ENCODE measurements around the gene SHCBP1L.

Gene SHCBP1L

DNA sequence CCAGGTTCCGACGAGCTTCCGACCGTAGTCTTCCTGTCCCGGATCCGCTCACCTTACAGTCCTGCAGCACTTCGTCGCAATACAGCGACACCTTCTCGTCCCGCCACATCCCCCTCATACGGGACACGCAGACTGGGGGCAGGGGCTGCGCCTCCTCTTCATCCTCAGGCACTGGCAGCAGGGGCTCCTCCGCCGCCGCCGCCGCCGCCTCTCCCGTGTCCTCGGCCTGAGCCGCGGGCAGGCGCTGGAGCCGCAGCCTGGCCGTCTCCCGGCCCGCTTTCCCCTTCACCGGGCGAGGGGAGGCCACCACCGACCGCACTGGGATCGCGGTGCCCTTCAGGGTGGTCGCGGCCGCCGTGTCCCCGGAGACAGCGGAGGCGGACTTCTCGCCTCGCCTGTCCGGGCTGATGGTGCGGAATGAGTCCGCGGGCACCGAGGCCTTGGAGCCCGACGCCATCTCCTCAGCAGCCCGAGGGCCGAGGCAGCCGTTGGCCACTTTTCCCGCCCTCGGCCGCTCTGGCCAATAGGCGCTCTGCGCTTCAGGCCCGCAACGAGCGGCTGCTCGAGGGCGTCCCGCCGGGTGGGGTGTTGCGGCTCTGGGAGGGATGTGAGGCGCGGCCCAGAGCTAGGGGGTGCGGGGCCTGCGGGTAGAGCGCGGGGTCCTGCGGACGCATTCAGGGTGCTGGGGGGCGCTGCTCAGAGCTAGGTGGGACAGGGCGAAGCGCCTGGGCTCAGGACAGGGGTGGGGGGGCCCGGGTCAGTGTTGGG is at the start of gene SHCBP1L:
TSS of gene SHCBP1L (minus strand) at position 490 of the 768 bp plus-strand sequence. CDS start at position 457, 33 bp downstream.
- DNase-seq = no peak

DNA sequence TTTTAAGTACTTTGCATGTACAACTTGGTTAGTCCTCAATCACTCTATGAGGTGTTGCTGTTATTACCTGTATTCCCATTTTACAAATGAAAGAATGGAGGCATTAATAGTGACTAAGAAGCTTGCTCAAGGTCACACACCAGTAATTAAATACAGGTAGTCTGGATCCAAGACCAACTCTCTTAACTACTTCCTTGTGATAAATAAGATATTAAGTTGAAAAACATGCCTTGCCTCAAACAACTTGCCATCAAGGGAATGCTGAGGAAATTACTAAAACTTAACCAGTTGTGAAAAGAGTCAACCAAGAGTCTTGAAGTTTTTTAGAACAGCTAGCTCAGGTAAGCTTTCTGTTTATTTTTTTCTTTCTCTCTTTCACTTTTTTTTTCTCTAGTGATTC is 49.3 kb upstream of the SHCBP1L start:
- DNase-seq = no peak

DNA sequence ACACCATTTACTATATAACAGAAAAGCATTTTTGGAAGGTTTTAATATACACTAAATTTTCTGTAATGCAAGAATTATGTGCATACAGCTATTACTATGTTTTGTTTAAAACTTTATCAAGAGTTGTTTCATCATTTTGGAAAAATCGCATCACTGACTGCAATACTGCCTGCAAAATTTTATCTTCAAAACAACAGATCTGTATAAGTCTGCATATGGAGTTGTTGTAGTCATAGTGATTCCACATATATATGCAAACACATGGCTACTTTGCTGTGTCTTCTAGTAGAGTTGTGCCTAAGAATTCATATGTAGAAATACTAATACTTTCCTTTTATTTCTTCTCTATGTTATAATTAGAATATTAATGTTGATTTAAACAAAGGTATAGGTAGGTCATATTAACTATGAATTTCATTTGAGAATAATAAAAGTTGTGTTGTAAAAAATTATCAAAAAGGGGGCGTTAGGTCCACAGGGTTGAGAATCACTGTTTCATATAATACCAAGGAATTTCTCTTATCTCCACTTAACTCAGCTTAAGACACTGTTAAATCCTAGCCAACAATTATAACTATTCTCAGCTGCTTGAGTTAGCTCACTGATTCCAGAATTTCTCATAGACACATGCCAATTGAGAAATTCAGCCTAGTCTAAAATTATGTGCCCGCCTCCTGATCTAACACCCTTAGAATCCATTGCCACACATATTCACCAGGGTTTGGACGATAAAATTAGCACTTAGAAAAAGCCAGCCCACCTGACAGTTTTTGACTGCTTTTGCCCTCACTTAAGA is 47.4 kb upstream of the SHCBP1L start:
- no peak for DNase-seq

DNA sequence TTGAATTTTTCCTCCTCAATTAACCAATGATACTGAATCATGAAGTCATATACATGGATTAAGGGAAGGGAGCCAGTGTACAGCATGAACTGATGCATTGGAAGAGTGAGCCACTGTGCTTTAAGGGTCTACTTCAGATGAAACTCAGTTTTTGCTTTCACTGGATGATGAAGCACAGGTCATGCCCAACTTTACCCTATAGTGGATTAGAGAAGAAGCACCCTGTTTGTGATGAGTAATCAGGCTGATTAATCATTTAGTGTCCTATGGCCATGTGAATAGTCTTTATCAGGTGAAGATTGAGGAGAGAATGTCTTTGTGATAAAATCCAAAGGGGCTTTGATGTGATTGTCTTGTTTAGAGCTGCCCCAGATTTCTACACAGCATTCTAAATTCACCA is 45.5 kb upstream of the SHCBP1L start:
- DNase-seq = no peak

DNA sequence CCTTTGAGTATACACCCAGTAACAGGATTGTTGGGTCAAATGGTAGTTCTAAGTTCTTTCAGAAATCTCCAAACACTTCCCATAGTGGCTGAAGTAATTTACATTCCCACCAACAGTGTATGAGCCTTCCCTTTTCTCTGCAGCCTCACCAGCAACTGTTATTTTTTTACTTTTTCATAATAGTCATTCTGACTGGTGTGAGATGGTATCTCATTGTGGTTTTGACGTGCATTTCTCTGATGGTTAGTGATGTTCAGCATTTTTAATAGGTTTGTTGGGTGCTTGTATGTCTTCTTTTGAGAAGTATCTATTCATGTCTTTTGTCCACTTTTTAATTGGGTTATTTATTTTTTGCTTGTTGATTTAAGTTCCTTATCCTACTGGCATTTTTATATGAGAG is 43.9 kb upstream of the SHCBP1L start:
- no peak for DNase-seq

DNA sequence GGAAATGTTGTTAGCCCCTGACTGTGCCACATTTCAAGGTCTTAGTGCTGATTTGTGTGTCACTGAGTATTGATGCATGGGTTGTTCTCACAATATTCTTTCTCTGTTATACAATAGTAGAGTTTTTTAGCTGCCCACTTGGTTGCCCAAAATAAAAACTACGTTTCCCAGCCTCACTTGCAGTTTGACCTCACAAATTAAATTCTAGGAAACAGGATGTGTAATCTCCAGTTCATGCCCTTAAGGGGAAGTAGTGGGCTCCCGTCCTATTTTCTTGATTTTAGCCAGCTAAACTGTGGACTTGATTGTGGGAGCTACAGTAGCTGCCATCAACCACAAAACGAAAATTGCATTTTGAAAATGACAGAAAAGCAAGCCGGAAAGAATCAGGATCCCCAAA is 42.9 kb upstream of the SHCBP1L start:
- no peak for DNase-seq

DNA sequence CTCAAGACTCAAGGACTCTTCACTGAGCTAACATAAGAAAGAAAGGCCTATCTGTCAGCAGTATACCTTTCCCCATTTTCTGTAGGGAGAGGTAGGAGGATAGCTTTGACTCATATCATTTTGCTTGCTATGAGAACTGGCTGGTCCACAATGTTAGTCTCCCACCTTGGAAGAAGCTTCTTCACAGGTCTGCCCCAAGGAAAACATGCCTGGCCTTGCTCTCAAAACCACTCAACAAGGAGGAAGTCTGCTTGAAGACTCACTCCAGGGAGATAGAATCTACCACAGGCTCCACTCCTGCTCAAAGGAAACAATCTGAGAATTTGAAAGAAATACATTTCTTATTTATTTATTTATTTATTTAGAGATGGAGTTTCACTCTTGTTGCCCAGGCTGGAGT is 40.8 kb upstream of the SHCBP1L start:
- DNase-seq = no peak

DNA sequence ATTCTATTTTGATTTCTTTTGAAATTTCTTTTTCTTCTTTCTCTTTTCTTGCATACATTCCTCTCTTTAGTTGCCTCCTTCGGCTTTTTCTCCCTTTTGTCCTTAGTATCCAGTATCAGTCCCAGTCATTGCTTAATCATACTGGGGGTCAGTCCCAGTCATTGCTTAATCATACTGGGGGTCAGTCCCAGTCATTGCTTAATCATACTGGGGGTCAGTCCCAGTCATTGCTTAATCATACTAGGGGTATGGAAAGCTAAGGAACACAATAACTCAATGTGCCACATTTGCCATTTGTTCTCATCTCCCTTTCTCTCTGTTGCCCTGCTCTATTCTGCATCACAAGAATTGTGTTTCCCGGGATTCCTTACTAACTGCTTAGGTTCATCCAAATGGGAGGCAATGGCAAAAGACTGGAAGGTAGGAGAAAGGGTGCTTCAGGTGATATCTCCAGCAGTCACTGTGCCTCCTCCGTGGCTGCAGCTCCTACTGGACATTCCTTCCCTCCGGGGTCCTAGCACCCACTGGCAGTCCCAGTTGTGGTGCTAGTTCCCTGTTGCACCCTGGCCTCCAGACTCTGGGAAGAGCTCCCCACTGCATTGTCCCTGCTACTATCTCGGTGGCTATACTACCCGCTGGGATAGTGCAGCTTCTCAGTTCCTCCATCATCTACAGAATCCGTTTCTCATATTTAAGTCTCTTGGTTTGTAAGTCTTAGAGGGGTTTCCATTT is 37.6 kb upstream of the SHCBP1L start:
- no peak for DNase-seq

DNA sequence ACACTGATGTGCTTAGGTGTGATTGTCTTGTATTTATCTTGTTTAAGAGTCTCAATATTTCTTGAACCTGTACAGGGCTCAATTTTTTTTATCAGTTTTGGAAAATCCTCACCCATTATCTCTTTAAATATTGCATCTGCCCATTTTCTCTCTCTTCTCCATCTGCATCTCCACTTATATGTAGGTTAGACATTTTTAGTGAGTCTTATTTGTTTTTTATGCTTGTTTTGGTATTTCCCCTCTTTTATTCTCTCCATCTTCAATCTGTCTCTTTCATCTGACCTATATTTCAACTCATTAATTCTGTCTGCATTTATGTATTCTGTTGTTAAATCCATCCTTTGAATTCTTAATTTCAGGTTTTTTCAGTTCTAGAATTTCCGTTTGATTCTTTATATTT is 32.9 kb upstream of the SHCBP1L start:
- no peak for DNase-seq

DNA sequence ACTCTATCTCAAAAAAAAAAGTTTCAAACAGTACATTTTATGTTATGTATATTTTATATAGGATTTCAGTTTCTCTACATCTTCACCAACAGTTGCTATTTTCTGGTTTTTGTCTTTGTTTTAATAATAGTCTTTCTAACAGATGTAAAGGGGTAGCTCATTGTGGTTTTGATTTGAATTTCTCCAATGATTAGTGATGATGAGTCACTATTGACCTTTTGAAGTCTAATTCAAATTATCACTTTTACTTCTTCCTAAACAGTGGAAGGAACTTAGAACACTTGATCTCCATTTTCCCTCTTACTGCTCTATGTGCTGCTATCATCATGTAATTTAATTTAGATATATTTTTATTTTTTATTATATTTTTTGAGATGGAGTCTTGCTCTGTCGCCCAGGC is 31.7 kb upstream of the SHCBP1L start:
- no peak for DNase-seq

DNA sequence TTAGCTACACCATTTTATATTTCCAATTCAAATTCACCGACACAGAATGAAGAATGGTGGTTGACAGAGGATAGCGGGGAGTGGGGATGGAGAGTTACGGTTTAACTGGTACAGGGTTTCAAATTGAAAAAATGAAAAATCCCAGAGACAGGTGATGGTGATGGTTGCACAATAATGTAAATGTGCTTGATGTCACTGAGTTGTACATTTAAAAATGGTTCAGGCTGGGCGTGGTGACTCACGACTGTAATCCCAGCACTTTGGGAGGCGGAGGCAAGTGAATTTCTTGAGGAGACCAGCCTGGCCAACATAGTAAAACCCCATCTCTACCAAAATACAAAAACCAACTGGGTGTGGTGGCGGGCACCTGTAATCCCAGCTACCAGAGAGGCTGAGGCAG is 31.2 kb upstream of the SHCBP1L start:
- no peak for DNase-seq

DNA sequence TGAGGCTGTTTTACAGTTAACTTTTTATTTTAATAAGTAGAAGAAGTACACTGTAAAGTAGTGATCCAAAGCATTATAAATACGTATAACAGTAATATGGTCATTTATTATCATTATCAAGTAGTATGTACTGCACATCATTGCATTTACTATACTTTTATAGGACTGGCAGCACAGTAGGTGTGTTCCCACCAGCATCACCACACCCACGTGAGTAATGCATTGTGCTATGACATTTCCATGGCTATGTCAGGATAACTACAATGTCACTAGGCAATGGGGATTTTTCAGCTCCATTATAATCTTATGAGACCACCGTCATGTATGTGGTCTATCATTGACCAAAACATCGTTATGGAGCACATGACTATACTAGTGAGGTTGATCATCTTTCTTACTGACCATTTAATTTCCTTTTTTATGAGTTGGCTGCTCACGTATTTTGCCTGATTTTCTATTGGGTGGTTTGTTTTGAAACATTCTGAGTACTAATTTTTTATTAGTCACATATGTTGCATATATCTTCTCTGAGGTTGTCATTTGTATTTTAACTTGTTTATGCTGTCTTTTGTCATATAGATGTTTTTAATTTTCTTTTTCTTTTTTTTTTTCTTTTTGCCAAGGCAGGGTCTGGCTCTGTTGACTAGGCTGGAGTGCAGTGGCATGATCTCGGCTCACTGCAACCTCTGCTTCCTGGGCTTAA is 25.3 kb upstream of the SHCBP1L start:
- no peak for DNase-seq

DNA sequence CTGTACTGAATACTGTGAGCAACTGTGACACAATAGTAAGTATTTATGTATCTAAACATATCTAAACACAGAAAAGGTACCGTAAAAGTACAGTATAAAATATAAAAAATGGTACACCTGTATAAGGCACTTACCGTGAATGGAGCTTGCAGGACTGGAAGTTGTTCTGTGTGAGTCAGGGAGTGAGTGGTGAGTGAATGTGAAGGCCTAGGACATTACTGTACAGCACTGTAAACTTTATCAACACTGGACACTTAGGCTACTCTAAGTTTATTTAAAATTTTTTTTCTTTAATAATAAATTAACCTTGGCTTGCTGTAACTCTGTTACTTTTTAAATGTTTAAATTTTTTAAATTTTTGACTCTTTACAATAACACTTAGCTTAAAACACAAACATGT is 24.5 kb upstream of the SHCBP1L start:
- DNase-seq = no peak

DNA sequence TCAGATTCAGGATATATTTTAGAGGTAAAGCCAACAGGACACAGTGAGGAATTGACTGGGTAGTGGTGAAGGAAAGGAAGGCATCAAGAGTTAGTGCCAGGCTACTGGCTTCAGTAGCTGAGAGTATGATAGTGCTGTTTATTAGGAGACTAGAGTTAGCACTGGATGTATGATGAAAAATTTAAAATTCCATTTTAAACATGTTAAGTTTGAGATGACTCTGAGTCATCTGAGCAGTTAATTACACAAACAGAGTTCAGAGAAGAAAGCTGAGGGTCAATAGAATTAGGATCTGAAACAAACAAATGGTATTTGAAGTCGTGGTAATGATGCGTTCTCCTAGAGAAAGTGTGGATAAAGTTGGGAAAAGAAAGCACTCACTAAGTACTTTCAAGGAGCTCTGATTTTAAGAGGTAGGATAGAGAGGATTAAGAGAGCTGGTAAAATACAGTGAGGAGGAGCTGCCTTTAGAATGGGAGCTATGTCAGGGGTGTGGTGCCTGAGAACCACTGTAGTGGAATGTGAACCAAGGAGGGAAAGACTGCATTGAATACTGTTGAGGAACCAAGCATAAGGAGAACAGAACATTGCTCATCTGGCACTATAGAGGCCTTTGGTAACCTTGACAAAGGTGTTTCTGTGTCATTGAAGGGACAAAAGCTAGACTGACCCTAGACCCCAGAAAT is 21.7 kb upstream of the SHCBP1L start:
- DNase-seq = no peak

DNA sequence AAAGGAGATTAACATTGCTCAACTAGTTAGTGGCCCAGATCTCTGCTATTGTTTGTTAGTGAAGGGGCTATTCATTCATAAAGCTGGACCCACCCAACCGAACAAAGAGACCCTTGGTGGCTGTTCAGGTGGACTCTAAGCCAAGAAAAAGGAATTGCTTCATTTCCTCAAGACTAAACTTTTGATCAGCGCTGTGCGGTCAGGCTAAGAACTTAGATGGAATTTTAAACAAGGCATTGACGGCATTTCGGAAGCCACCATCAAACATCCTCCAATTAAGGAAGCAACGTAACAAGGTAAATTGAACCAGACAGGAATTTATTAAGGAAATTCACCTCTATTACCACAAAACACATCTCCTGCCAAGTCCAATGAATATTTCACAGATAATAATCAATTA is 19.9 kb upstream of the SHCBP1L start:
- DNase-seq = no peak

DNA sequence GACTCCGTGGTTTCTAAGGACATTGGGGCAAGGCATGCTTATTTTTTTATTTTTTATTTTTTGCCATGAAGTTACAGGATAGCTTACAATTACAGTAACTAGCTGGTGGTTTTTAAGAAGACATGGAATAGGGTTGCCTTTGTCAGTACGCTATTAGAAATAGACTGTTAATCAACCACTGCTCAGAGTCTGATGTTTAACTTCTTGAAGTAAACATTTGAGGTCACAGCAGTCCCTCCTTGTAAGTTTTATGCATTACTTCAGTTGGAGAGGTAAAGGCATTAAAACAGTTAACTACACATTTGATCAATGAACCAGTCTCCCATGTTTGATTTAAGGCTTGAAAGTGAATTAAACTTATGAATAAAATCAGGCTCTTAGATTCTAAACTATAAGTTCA is 19.3 kb upstream of the SHCBP1L start:
- no peak for DNase-seq

DNA sequence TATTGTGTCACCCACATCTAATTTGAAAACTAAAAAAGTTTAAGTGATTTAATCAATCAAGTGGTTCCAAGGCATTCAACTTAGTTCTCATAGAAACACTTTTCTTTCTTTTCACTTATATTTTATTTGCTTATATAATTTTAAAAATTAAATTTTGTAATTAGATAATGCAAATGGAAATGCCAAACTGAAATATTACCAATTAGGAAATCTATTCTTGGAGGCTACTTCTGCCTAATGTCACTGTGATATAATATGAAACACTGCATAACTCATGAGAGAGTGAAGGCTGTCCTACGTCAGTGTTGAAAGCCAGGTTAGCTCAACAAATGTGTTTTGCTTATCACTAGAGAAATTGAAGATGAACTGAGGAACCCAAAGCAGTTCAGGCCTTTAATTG is 18.3 kb upstream of the SHCBP1L start:
- DNase-seq = no peak

DNA sequence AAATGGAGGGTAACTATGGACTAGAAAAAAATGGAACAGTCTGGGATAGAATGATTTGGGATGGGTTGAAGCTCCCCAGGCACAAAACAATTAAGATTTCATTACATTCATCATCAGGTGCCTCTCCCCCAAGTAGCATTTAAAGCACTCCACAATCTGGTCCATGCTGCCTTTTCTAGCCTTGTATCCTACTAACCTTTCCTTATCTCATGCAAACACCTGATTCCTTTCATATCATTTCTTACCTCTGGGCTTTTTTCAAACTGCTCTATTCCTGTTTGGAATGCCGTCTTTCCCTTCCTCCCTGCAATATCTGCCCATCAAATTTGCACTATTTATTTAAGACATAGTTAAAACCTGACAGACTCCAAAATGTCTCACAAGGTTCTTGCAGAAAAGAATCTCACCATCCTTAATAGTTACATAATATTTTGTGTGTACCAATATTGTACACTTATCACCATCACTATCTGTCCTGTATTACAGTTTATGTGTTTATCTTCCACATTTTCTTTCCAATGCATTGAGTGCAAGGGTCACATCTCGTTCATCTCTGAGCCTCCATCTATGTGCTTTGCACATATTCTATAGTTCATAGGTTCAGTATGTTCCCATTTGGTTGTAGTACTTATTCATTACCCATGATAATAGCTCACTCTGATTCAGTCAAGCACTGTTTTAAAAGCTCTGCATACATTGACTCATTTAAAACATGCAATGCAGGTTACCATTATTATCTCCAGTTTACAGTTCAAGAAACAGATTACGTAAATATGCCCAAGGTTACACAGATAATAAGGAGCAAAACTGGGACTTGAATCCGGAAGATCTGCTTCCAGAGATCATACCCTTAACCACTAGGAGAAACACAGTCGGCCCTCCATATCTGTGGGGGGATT is 16.1 kb upstream of the SHCBP1L start:
- DNase-seq = no peak

DNA sequence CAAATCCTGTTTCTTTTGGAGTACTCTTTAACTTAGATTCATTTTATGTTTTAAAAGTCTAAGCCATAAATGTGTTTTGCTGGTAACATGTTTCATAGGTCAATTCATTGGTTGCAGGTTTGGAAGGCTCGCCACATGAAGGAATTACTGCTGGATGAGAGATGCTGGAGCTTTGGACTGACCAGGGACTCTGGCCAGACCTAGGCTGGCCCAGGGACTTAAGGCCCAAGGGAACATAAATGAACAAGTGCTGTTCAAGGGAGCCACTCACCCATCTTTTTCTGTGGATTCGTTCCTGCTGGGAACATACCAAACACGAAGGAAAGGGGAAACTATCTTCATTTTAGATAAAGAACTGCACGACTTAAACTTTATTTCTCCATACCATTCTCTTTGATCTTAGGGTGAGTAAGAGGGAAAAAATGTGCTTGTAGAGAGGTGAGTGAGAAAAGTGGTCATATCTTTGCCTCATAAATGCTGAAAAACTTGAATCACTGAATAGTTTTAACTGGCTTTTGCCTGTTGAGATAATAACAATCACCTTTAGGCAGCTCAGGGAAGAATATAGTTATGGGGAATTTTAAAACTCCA is 15.3 kb upstream of the SHCBP1L start:
- no peak for DNase-seq

DNA sequence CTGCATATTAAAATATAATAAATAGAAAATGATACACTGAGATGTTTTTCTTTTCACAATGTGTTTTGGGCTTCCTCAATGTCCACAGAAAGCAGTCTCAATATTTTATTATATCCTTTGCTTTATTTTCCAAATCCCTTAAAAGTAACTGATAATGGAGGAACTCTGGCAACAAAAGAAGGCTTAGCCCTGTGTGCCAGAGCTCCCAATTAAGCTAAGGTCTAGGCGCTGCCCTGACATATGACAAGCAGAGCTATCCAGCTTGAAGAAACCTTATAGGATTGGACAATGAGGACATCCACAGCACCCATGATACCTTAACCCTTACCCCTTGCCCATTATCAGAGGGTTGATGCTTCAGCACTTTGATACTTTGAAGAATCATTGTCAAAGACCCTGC is 12.9 kb upstream of the SHCBP1L start:
- no peak for DNase-seq

DNA sequence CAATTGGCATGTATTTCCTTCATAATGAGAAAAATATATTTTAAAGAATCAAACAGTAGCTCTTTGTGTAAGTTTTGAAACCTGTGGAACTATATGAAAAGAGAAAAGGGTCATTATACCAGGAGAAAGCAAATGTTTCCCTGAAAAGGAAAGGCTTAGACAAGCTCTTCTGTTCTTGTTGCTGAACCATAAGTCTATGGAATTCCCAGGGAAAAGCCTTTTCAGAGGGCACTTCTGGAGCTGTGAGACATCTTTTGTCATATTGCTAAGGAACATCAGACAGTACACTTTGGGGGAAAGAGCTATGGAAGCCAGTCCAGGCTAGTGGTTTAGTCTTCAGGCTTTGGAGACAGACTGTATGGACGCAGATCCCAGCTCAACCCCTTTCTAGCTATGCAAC is 12.1 kb upstream of the SHCBP1L start:
- no peak for DNase-seq
